ENCODE data around the gene AUH.

Gene AUH

DNA sequence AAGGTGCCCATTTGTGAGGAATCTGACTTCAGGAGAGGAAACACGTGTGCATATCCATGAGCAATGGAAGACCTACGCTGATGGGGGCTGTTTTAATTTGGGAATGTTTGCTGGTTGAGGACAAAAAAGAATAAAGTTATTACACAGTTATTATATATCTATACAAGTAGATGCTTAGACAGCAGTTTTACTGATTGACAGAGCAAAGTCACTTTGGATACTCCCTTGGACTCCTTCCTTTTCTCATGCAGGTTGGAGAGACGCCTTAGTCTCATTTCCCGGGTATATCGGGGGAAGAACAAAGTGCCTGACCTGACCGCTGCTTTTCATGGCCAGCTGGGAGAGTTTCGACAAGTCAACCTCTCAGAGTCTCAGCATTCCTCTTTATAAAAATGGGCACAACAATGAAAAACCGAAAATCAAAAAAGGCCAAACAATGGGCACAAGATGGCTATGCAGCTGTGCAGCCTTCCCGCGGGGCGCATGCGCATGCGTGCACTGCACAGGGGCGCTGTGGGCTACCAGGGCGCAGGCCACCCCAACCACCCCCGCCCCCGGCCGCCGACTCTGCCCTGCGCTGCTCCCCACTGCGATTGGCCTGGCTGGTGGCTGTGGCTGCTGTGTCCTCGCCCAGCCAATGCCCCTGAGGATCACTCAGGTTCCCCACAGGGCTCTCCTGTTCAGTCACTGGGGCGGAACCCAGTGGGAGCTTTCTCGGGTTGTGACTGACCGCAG is 43.8 kb upstream of the AUH start:
- Histone ChIP-seq H3K9me3 (no peaks in the 10 kb centered on the region), H3K27me3 (no peaks in the 10 kb centered on the region), H3K36me3 (peaks cover 30 to 41% (median 39%) of the 10 kb centered on the region in 3 donors), H3K27ac (no peak overlapping the region), H3K4me3 (no peak overlapping the region), H3K4me1 (no peaks in the 10 kb centered on the region)
- TF ChIP-seq, protein P1, sequence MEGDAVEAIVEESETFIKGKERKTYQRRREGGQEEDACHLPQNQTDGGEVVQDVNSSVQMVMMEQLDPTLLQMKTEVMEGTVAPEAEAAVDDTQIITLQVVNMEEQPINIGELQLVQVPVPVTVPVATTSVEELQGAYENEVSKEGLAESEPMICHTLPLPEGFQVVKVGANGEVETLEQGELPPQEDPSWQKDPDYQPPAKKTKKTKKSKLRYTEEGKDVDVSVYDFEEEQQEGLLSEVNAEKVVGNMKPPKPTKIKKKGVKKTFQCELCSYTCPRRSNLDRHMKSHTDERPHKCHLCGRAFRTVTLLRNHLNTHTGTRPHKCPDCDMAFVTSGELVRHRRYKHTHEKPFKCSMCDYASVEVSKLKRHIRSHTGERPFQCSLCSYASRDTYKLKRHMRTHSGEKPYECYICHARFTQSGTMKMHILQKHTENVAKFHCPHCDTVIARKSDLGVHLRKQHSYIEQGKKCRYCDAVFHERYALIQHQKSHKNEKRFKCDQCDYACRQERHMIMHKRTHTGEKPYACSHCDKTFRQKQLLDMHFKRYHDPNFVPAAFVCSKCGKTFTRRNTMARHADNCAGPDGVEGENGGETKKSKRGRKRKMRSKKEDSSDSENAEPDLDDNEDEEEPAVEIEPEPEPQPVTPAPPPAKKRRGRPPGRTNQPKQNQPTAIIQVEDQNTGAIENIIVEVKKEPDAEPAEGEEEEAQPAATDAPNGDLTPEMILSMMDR (IDR thresholded peaks at IDR 0.05) = no peak
- DNase-seq = no peak
- intact Hi-C loops (cut with DNase I; ENCODE audit: low total_unique reads) = no loop called here

DNA sequence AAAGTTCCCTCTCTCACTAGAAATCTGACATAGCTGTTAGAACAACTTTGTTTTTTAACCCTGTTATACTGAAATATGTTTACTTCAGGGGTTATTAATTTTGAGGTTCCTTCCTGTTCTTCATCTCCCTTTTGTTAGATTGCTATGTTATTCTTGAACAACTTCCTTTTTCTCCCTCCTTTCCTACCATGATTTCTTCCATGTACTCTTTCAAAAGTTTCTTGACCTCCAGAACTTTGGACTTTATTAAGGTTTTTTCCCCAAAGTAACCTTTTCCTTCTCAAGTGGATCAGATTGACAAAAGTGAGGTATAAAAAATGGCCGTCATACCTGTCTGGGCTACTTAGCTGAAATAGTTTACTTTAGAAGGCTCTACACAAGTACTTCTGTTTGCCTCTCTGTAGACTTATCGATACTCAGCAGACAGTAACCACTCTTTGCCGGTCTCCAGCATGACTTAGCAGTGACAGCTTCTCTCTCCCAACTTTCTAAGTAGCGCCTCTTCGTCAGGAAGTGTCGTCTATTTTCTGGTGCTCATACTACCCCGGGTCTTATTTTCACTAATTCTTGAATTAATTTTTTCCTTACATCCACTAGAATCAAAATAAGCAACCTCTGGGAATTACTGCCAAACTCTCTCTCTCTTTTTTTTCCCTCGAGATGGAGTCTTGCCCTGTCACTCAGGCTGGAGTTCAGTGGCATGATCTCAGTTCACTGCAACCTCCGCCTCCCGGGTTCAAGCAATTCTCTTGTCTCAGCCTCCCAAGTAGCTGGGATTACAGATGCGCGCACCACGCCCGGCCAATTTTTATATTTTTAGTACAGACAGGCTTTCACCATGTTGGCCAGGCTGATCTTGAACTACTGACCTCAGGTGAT is 42.2 kb upstream of the AUH start:
- no peaks in the 10 kb centered on the region for H3K27me3 ChIP-seq
- no peaks in the 10 kb centered on the region for H3K9me3 ChIP-seq
- H3K4me3 ChIP-seq = no peak overlapping the region
- peaks cover 14 to 25% (median 23%) of the 10 kb centered on the region in 3 donors for H3K36me3 ChIP-seq
- no peak for DNase-seq
- TF ChIP-seq, protein P1 (IDR thresholded peaks at IDR 0.05) = no peak
- H3K4me1 ChIP-seq = no peaks in the 10 kb centered on the region
- intact Hi-C loops (cut with DNase I; ENCODE audit: low total_unique reads) = no loop called here
- H3K27ac ChIP-seq = no peak overlapping the region

DNA sequence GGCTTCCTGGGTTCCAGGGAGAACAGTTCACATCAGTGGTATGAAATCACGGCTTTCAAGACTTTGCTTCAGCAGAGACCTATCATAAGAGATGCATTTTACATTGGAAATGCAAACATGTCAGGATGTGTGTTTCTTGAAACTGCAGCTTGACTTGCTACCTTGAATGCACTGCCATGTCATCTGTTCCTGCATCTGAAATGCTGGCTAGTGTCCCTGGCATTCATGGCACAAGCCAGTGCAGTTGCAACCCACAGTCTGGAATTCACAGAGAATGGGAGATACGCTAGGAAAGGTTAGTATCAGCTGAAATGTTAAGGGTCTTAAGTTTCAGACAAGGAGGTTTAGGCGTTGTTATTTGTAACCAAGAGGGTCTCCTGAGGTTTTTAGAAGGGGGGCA is 37.2 kb upstream of the AUH start:
- TF ChIP-seq, protein P1 (IDR thresholded peaks at IDR 0.05) = no peak
- intact Hi-C loops (cut with DNase I; ENCODE audit: low total_unique reads) = no loop called here

DNA sequence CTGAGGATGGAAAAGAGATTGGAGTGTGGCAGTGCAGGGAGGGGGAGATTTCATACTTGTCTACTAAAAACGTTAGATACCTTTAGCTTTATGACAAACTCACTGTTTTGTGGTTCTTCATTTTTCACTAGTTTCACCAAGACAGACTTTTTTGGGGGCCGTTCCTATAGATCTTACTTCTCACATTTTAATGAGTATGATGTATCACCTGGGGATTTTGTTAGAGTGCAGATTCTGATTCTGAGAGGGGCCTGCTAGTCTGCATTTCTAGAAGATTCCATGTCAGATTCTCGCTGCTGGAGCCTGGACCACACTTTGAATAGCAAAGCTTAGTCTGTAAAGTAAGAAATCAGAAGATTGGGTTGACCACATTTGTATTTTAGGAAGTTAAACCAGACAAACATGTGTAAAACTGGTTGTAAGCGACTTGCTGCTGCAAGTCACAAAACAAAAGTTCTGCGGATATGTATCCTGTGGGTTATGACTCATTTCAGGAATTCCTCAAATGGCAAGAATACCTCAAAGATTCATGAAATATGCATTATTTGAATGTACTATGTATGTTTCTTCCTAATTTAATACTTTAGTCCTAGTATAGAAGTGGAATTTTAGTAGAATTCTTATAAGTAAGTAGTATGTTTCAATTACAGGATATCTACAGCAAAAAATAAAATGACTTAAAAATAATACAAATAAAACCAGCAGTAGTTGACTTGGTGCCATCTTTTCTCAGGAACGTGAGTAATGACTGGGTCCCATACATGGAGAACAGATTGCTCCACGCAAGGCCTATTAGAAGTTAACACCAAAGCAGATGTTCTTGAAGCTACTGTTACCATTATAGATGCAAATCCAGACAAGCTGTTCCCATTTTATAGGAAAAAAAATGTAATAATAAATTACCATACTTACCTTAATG is 34.1 kb upstream of the AUH start:
- Histone ChIP-seq H3K4me1 (no peaks in the 10 kb centered on the region), H3K27ac (no peak overlapping the region), H3K27me3 (no peaks in the 10 kb centered on the region), H3K36me3 (no peaks in the 10 kb centered on the region), H3K9me3 (no peaks in the 10 kb centered on the region), H3K4me3 (no peak overlapping the region)
- intact Hi-C loops (cut with DNase I; ENCODE audit: low total_unique reads) = no loop called here
- DNase-seq = no peak
- TF ChIP-seq, protein P1 (IDR thresholded peaks at IDR 0.05) = no peak

More for the DNA sequence above, 37.2 kb upstream of the AUH start:
- Histone ChIP-seq H3K27ac (no peak overlapping the region), H3K9me3 (no peaks in the 10 kb centered on the region), H3K4me3 (no peak overlapping the region), H3K27me3 (no peaks in the 10 kb centered on the region), H3K36me3 (no peaks in the 10 kb centered on the region), H3K4me1 (no peaks in the 10 kb centered on the region)
- DNase-seq = no peak

DNA sequence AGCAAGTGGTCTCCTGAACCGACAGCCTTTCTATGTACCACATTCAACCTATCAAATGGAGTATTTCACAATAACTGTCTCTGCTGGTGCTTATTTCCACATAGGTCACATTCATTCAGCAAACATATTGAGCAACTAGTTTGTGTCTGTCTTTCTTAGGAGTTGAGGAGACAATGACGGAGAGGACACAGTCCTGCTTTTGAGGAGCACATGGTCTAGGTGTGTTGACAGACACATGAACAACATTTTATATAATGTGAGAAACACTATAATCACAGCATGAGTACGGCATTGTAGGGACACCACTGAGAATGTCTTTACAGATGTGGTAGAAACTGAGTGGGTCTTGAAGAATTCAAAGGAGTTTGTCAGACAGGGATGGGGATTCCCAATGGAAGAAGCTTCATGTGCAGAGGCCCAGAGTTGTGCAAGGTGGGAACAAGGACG is 33.4 kb upstream of the AUH start:
- TF ChIP-seq, protein P1 (IDR thresholded peaks at IDR 0.05) = no peak
- intact Hi-C loops (cut with DNase I; ENCODE audit: low total_unique reads) = no loop called here
- no peak for DNase-seq
- H3K4me3 ChIP-seq = no peak overlapping the region
- no peak overlapping the region for H3K27ac ChIP-seq
- H3K36me3 ChIP-seq = no peaks in the 10 kb centered on the region
- H3K4me1 ChIP-seq = no peaks in the 10 kb centered on the region
- H3K9me3 ChIP-seq = no peaks in the 10 kb centered on the region
- no peaks in the 10 kb centered on the region for H3K27me3 ChIP-seq
